Thyroid gland (tissue), 4 donors: ENCODE measurements around the gene ERBB2.

Experiments
- CTCF ChIP-seq, 6 experiments: fragments of 200-600 bp in 3 of 6; fragments of 450-650 bp in 3 of 6; sonication (generic) in 3 of 6; IDR thresholded peaks; one replicate each; pipeline ENCODE4 v1.5.1; 2016 to 2019; ENCODE audit warnings: antibody characterized with exemption in 6 of 6, mild to moderate bottlenecking in 2 of 6, inconsistent platforms in 1 of 6, moderate library complexity in 1 of 6
- POLR2A ChIP-seq, 2 donors: fragments of 450-650 bp; IDR thresholded peaks; one replicate each; pipeline ENCODE4 v1.6.1; 2017; ENCODE audit warnings: antibody characterized with exemption in 2 of 2, mild to moderate bottlenecking in 2 of 2, moderate library complexity in 1 of 2

- TF ChIP-seq CTCF (IDR thresholded peaks at IDR 0.05) (no peak), POLR2A (IDR thresholded peaks at IDR 0.05) (no peak)
These were observed 14.4 kb downstream of the ERBB2 start for GRCh38 chr17:39714234-39714633.
